ENCODE measurements around the gene BOLA3.

DNA sequence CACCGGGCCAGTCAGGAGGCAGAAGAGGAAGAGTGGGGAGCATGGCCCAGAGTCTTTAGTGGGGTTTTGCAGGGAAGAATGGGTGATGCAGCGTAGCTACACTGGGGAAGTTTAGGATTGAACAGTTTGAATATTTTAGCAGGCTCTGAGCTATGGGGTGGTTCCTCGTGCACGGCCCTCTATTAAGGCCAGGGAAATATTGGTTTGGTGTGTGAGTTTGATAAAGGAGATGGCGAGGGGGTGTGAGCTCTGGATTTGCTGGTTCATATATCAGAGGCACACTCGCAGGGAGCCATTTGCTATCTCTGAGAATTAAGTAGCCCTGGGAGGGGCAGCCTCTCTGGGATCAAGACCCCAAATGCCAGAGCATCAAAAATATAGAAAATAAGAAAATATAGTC lies 50.1 kb downstream of the BOLA3 start:
- TF ChIP-seq, protein P1, sequence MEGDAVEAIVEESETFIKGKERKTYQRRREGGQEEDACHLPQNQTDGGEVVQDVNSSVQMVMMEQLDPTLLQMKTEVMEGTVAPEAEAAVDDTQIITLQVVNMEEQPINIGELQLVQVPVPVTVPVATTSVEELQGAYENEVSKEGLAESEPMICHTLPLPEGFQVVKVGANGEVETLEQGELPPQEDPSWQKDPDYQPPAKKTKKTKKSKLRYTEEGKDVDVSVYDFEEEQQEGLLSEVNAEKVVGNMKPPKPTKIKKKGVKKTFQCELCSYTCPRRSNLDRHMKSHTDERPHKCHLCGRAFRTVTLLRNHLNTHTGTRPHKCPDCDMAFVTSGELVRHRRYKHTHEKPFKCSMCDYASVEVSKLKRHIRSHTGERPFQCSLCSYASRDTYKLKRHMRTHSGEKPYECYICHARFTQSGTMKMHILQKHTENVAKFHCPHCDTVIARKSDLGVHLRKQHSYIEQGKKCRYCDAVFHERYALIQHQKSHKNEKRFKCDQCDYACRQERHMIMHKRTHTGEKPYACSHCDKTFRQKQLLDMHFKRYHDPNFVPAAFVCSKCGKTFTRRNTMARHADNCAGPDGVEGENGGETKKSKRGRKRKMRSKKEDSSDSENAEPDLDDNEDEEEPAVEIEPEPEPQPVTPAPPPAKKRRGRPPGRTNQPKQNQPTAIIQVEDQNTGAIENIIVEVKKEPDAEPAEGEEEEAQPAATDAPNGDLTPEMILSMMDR (IDR thresholded peaks at IDR 0.05): no peak
- TF ChIP-seq POLR2A (IDR thresholded peaks at IDR 0.05): no peak

All from thyroid gland (tissue), 4 donors.